NOMO-1 treated with dmso at 0.1 percent for 144 hours (cell line): ENCODE measurements around the gene RBM47.
"Not testable (repeated sequence)": the region's sequence is repeated elsewhere in the genome, so short reads cannot be mapped to it uniquely, and the experiment has no call there.

Experiments
- DNase-seq: peaks from one replicate; lab custom pipeline; 2025; ENCODE audit not compliant: unreplicated experiment; lab: John Stamatoyannopoulos, UW

The RBM47 gene

DNA sequence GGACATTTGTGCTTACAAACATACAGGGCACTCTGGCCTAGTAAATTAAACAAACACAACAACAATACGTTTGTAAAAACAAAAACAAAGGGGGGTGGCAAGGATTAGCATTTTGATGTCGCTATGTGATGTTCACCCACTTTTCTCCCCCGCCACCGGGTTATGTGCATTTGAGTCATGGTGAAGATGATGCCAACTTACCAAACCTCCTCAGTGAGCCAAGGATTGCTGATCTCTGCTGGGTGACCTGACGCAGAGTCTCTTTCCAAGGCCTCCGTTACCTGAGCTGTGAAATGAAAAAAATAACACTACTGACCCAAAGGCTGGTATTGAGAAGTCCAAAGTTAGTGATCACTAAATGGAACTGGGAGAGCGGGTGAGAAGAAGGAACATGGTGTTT, 85.4 kb downstream of the RBM47 start:
- DNase-seq = no peak

DNA sequence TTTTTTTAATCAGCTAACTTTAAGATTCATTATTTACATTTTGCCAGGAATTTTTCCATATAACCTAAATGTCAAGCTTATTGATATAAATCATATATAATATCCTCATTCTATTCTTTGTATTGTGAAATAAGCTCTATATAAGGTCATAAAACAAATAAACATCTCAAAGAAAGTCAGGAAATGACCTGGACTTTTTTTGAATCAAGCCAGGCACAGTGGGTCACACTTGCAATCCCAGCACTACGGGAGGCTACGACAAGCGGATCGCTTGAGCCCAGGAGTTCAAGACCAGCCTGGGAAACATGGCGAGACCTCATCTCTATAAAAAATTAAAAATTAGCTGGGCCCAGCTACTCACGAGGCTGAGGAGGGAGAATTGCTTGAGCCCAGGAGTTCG, 88.9 kb downstream of the RBM47 start:
- no peak for DNase-seq

DNA sequence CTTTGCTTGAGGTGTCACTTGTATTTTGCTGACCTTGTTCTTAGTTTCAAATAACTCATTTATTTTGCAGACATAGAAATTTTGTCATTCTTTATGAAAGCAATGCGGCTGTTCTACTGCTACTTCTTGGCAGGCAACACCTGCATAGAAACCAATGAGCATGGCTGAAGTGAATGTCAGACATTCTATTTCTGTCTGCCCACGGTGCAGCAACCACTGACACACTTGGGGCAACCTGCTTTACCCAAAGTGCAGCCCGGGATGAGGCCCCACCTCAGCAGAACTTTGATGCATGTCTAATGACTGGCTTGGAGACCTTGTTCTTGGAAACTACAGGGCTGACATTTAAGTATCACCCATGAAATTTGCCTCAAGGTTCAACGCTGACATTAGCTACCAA, 93.6 kb downstream of the RBM47 start:
- DNase-seq = no peak

DNA sequence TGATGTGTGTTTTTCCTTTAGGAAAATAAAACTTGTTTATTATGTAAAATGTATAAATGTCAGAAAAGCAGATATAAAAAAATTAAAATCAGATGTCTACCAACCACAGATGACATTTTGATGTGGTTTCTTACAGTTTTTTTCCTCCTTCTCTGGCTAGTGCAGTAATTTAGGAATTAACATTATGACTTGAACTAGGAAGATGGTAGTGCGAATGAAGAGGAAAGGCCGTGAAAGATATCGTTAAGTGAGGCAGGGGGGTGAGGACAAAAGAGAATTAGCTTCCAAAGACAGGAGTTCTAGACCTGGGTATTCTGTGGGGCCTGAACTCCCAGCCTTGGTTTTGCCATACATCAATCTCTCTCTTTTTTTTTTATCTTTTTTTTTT, 98.0 kb downstream of the RBM47 start:
- no peak for DNase-seq

DNA sequence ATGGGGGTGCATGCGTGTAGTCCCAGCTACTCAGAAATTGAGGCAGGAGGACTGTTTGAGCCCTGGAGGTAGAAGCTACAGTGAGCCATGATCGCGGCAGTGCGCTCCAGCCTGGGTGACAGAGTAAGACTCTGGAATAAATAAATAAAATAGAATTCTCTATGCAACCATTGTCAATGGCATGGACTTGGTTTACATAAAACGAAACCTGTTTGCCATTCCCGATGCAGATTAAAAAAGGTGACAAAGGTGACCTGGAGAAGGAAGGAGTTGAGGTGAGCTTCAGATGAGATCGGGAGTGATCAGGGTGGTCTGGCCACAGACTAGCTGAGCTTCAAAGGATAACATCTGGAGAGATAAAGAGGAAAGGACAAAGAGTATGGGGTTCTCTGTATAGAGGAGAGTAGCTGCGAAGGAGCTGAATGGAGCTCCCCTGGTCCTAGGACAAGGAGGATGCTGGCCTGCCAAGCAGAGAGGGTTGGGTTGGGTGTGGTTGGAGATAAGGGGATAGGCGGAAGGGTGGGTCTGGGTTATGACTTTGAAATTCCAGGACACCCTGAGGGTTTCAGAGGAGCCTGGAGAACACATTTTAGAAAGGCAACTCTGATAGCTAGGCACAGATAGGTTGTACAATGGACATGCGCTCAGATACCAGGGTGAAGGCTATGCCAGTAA, 98.6 kb downstream of the RBM47 start:
- no peak for DNase-seq

DNA sequence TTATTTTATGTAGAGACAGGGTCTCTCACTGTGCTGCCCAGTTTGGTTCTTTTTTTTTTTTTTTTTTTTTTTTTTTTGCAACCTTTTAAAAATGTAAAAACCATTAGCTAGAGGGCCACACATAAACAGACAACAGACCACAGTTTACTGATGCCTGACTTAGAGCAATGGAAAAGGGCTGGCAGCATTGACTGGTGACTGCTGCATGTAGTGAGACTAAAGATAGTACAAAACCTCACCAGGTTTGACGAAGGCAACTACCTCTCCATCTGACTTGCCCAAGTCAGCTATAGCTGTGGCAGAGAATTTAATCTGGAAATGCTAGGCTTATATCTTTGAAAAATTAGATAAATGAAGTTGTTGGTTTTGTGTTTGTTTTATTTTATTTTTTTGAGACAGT, 102.9 kb downstream of the RBM47 start:
- no peak for DNase-seq

DNA sequence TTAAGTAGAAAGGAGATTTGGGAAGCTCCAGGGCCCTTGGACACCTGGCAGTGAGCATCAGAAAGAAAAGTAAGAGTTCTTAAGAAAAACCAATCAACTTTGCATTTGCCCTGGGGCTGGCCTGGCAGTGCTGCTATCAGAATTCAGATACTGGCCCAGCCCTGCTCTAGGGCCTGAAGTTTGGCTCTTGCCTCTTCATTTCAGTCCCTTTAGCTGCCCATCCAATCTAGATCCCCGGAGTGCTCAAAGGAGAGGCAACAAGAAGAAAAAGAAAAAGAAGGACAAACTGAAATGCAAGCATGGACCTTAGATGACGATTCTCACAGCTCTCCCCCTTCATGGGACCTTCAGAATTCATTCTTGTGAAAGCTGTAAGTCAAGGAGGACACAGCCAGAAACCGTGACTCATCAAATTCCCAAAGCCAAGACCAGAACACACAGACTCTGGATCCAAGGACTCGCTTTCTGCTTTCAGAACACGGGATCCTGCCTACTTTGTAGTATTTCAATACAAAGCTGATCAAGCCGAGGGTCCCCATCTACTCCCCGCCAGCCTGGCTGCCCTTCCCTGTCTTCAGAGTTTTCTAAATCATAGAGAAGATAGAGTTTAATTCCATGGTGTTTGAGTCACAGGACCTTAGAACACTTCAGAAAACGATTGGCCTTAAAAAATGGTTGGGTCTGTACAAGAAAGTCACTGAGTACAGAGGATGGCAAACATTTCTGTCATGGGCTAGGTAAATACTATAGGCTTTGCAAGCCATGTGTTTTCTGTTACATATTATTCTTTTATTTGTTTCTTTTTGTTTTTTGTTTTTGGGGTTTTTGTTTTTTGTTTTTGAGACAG, 103.7 kb downstream of the RBM47 start:
- no peak for DNase-seq

DNA sequence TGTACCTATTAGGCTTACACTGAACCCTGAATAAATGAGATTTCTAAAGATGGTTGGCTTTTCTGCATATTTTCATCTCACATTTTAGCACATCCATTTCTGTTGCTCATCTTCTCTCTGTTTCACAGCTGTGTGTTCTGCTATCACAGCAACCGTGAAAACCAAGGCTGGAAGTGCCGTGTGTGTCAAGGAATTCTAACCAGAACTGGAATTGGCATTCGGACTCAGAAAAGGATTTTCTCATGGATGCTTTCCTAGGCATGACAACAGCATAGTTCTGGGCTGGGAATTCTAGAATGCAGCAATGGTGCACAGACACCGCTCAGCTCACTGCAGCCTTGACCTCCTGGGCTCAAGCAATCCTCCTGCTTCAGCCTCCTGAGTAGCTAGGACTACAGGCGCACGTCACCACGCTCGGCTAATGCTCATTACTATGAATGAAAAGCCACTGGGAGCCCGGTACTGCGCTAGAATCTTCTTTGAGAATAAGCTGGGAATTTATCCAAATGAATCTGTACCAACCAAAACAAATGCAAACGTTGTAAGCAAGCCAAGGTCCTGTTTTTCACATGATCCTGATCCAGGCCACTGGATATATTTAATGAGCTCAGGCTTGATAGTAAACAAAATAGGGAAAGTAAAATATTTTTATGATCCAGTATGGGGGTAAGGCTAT, 105.2 kb downstream of the RBM47 start:
- no peak for DNase-seq

DNA sequence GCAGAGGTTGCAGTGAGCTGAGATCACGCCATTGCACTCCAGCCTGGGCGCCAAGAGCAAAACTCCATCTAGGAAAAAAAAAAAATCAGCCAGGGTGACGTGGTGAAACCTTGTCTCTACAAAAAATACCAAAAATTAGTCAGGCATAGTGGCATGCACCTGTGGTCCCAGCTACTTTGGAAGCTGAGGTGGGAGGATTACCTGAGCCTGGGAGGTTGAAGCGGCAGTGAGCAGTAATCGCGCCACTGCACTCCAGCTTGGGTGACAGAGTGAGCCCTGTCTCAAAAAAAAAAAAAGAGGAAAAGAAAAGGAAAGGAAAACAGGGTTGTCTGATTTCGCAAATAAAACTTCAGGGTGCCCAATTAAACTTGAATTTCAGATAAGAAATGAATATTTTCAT, 106.1 kb downstream of the RBM47 start:
- no peak for DNase-seq

DNA sequence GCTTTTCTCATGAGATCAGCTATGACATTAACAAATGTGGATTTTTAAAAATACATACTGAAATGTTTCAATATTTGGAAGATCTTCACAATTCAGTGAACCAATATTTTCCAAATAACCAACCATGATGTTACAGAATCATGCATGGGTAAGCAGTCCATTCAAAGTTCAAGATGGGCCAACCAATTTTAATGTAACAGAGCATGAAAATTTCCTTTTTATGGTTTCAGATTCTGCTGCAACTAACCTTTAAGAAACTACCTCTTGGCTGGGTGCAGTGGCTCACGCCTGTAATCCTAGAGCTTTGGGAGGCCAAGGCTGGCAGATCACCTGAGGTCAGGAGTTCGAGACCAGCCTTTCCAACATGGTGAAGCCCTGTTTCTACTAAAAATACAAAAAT, 107.7 kb downstream of the RBM47 start:
- no peak for DNase-seq

DNA sequence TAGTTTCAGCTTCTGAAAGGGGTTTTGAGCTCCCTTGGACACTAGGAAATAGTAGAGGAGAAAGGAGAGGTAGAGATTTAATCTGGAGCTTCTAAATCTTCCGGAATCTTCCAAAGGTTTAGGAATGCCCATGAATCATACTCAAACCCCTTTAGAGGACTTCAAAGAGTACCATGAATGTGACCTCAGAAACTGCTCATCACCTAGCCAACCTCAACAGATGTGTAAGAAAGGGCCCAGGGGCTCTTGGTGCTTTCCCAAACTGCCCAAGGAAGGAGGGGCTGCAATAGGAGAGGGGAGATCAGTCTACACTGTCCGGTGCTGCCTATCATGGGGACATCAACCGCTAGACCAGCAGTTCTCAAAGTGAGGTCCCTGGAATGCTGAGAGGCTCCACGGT, 109.1 kb downstream of the RBM47 start:
- DNase-seq = no peak

DNA sequence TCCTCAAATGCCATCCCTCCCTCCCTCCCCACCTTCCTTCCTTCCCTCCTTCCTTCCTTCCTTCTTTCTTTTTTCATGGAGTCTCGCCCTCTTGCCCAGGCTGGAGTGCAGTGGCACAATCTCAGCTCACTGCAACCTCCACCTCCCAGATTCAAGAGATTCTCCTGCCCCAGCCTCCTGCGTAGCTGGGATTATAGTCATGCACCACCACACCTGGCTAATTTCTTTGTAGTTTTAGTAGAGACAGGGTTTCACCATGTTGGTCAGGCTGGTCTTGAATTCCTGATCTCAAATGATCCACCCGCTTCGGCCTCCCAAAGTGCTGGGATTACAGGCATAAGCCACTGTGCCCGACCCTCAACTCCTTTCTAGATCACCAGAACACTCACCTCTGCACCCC, 112.6 kb downstream of the RBM47 start:
- DNase-seq = not testable (repeated sequence)

DNA sequence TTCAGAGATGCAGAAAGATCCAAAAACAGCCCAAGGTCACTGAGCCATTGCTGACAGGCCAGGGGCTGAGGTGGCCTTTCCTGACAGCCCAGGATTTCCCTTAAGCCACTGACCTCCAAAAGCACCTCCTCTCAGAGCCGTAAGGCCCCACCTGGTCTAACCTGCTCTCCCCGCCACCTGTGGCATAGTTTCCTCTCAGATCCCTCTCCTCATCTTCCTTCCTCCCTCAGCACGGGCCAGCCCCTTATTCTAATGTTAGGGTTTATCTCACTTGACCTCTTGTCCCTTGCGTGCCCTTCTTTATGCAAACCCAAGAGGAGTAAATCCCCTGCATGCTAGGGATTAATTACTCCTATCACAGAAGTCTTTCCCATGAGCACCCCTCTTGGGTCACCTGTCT, 113.0 kb downstream of the RBM47 start:
- DNase-seq = no peak

DNA sequence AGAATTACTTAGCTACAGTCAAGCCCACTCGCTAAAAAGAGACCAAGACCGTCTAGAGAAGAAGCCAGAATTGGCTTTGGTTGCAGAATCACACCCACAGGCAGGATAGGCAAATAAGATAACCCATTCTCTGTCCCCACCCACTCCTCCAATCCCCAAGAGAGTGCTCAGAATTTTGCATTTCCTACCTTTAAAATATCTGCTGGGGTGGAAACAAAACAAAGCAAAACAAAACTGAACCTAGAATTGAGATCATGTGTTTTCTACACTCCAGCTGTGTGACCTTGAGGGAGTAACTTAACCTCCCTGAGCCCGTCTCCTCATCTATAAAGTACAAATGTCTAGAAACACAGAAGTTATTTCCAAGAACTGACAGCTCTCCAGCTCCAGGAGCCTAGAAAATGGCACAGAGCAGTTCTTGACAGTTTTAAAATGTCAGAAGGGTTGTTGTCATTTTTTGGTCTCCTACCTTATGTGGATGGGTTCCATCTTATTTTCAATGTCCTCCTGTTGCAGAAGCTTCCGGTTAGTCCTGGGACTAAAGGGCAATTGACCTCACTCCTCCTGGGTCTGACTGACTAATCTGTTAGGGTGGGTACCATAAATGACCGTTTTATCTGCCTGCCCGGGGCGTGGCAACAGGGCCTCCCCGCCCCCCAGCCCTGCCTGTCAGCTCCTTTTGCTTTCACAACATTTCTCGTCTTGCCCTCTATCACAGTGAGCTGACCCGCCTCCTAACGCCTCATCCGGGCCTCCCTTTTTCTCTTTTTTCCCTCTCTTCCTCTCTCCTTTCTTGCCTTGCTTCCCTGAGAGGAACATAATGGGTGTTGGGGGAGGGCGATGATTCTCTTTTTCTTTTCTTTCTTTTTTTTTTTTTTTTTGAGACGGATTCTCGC, 114.0 kb downstream of the RBM47 start:
- no peak for DNase-seq

DNA sequence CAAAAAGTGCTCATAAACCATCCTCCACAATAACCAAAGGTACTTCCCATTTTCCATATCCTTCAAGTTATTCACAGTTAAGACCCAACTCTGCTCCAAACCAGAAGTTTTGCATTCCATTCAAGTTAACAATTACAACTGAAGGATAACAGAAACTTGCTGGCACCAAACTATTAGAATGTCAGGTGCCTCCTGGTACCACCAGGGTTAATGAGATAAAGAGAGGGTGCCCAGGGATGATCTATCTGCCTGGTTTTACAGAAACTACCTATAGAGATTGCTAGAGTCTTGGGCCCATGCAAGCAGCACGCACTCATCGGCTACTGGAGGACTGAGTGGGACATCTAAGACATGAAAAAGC, 114.6 kb downstream of the RBM47 start:
- DNase-seq = no peak

DNA sequence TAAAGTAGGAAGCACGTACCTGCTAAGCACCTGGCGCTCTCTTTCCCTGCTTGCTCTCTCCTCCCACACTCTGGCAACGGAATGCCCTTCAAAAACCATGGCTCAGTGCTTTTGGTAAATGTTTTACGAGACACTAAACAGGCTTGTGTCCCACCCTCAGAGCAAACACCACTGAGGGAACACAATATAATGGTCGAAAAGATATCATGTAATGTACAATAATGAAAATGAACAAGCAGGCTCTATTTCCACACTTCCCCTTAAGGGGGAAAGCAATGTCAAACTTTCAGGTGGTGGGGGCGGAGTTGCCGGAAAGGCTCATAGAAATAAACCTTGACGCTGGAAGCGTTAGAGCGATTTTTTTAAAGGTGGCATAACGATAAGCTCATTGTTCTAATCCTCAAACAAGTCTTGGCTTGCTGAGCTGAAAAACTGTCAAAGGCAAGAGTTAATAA, 115.1 kb downstream of the RBM47 start:
- no peak for DNase-seq

DNA sequence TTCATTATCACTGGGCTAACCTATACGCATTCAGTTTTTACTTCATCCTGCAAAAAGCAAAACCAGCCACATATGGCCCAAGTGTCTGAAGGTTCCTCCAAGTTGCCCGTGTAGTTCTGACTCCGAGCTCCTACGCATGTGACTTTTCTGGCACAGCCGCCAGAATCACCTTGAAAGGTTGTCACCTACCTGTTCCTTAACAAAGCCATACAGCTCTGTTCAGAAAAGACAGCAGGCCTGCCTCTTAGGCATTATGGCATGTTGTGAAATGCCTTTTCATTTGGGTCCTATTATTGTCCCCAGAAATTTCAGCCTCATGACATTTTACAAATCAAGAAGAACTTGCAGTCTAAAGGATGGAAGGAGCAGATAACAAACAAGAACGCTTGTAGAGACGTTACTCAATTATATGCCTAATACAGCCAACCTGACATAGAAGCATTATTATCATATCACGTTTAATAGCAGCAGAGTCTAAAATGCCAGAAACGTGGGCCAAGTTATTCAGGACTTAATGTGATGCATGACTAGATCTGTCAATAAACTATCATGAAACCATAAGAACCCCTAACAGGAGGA, 118.5 kb downstream of the RBM47 start:
- DNase-seq = no peak

DNA sequence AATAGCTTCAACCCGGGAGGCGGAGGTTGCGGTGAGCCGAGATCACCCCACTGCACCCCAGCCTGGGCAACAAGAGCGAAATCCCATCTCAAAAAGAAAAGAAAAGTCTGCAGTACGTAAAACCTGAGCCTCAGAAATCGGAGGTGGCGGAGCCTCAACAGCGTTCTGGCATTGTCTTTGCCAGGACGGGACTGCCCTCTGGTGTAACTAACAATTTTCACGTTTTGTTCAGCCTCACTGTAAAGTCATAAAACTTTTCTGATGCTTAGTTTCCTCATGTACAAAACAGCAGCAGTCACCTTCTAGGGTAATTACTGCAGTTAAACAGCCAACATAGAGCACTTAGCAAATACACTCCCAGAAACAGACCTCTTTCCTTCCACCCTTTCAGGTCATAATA, 121.7 kb downstream of the RBM47 start:
- DNase-seq = no peak

DNA sequence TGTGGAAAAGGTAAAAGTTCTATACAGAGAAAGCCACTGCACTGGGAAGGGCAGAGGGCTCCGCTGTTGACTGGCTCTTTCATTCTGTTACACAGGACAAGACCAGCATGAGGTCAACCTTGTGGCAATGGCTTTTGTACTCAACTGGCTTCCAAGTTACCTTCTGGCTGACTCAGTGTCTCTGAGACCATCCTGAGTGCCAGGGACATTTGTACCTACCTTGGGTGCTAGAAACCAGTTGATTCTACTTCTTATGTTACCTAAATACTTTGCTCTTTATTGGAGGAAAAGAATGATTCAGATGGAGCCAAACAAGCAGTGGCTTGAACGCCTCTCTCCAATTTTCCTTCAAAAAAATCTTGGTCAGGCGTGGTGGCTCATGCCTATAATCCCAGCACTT, 123.2 kb downstream of the RBM47 start:
- no peak for DNase-seq

DNA sequence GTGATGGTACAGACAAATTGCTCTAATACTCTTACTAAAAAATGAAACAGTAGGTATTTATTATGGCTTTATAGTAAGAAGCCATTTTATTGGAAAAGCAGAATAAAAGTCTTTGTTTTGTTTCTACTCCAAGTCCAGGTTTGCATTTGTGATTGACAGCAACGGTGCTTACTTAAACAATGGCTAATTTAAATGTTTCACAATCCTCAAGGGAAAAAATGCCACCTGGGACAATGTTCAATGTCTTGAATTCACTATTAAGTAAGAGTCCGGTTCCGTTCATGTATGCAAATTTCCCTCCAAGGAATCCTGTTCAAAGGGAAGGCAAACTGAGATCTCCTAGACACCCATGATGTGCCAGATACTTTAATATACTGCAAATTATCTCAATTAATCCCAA, 123.6 kb downstream of the RBM47 start:
- DNase-seq = no peak

DNA sequence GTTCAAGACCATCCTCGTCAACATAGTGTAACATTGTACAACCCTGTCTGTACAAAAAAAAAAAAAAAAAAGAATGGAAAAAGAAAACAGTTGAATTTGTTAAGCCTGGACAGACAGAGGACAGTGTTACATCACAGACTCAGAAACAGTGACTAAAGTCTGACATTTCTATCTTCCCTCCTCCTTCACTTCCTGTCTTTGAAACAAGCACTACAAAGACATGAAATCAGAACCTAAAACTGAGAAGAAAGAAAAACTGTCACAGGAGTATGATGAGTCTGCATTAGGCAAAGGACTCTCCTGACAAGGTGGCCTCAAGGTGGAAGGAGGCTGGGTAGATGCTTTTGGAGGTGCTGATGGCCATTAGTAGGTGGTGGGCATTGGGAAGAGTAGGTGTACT, 126.7 kb downstream of the RBM47 start:
- no peak for DNase-seq
